Left cardiac atrium (tissue), 4 donors: ENCODE data around the gene NDC1. TPM values are rescaled to one million over a fixed set of nuclear protein-coding genes. Genes with fewer than 3 reads are reported as not detected.
"Not testable (repeated sequence)": the region's sequence is repeated elsewhere in the genome, so short reads cannot be mapped to it uniquely, and the experiment has no call there.

Experiments used
- ATAC-seq, 2 donors: fragments of 200-7000 bp; cut with Tn5 transposase; one replicate each; pipeline ENCODE4 v1.9.1; 2020; ENCODE audit warnings: mild to moderate bottlenecking in 2 of 2, moderate library complexity in 2 of 2
- DNase-seq: peaks from one replicate; pipeline ENCODE4 v3.0.0-alpha.2; 2020
- intact Hi-C, 2 donors: fragments of 100-400 bp; cut with DNase I; formaldehyde crosslinking; loops; one replicate each; pipeline versions ENCODE4 v1.14.1 to v1.15.1; 2022 to 2023
- total RNA-seq, 2 donors: library from RNA; stranded (reverse); fragmentation: NEBNext Ultra II Directional; extraction: Animal tissue kit (Norgen Biotek cat#: 25700); gene quantifications; one replicate each; pipeline ENCODE4 v1.2.1, GENCODE V29; 2021
- donor health status: DM: no; HTN: yes; CAD: no.
- donor health status: DM: no; HTN: yes; CAD: no; lungs with severe emphysema.
- donor health status: DM: yes; HTN: yes; CAD: no.
- donor health status: Dilated cardiomyopathy.

NDC1 gene
- total RNA-seq, 2 donors from 2014 or later = 8.1 to 8.5 TPM

- intact Hi-C loops = no loop called here
- DNase-seq = no peak
- ATAC-seq = no peak
Observed at GRCh38 chr1:53835491-53835890, 2.6 kb downstream of the NDC1 start.

GRCh38 chr1:53834776-53835175 is 3.3 kb downstream of the NDC1 start:
- intact Hi-C loops = no loop called here

GRCh38 chr1:53833393-53833792 is 4.7 kb downstream of the NDC1 start:
- no peak for ATAC-seq
- DNase-seq = no peak
- intact Hi-C loops = no loop called here

More at GRCh38 chr1:53834776-53835175, 3.3 kb downstream of the NDC1 start:
- no peak for ATAC-seq
- DNase-seq = no peak

DNA sequence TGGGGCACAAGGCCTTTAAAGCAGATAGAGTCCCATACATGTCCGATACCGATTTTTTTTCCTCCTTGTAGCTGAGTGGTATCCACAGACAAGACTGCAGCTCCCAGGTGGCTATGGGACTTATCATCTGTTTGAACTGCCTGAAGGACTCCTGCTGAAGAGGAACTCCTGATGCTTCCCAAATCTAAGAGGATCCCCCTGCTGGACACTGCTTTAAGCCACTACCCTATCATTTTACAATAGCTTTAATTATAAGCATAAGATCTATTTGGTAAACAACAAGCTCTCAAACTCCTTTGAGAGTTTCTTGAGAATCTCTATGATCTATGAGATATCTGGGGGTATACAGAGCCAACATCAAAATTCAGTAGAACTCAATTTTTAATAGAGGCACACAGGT is 11.7 kb downstream of the NDC1 start:
- ATAC-seq (no peak), DNase-seq (no peak)
- intact Hi-C loops = no loop called here

DNA sequence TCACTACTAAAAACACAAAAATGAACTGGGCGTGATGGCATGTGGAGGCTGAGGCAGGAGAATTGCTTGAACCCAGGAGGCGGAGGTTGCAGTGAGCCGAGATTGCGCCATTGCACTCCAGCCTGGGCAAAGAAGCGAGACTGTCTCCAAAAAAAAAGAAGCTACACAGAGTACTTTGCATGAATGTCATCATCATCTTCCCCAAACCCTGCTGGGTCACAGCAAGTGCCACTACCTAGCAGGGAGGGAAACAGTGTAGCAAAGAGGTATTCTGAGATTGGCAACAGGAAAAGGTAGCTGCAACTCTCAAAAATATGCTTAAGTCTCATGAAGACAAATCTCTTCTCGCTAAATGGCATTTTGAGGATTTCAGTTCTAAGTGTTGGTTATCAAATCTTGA is 12.8 kb downstream of the NDC1 start:
- DNase-seq (no peak), ATAC-seq (no peak)
- intact Hi-C loops = no loop called here

DNA sequence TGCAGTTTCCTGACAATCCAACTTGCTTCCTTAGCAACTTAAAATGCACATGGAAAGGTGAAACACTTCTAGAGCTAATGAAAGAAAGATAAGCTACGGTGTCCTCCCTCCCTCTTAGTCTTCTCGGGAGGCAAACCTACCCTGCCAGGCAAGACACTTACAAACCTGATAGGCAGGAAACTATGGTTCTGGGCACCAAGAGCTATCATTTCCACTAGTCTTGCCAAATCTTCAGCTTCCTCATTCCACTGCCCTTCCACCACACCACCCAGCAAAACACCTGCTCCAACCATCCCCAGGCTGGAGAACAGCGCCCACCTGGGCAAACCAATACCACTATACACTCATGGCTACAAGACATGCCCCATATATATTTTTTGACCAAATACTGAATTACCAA is 15.2 kb downstream of the NDC1 start:
- ATAC-seq (no peak), DNase-seq (no peak)
- intact Hi-C loops = no loop called here

DNA sequence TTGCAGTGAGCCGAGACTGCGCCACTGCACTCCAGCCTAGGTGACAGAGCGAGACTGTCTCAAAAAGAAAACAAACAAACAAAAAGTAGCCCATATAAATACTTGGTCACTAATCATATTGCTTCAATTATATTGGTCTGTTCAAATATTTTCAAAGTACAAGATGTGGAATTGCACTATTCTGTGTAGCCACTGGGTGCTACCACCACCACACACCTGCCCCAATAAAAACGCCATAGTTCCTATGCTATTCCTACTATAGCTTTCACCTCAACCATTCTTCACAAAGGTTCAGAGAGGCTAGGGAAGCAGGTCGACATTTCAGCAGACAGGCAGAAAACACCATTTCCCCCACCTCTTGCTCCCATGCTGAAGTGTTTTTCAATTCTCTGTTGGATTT is 16.7 kb downstream of the NDC1 start:
- DNase-seq (no peak), ATAC-seq (no peak)
- intact Hi-C loops = no loop called here

GRCh38 chr1:53819387-53819786 is 18.7 kb downstream of the NDC1 start:
- ATAC-seq (no peak), DNase-seq (no peak)
- intact Hi-C loops = no loop called here

DNA sequence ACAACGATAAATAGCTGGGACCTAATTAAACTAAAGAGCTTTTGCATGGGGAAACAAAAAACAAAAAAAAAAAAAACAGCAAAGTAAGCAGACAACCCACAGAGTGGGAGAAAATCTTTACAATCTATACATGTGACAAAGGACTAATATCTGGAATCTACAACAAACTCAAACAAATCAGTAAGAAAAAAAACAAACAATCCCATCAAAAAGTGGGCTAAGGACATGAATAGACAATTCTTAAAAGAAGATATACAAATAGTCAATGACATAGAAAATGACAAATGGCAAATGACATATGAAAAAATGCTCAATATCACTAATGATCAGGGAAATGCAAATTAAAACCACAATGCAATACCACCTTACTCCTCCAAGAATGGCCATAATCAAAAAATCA is 21.5 kb downstream of the NDC1 start:
- DNase-seq, intact Hi-C loops, ATAC-seq: not testable (repeated sequence)

GRCh38 chr1:53815484-53815883 is 22.6 kb downstream of the NDC1 start:
- intact Hi-C loops, DNase-seq, ATAC-seq: not testable (repeated sequence)

DNA sequence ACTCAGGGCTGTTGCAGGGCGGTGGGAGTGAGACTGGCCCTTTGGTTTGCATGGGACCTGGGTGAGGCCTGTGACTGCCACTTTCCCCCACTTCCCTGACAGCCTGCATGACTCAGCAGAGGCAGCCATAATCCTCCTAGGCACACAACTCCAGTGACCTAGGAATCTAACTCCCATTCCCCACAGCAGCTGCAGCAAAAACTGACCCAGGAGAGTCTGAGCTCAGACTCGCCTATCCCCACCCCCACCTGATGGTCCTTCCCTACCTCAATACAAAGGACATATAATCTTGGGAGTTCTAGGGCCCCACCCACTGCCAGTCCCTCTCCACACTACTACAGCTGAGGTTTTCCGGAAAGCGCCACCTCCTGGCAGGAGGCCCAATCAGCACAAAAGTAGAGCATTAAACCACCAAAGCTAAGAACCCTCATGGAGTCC is 26.7 kb downstream of the NDC1 start:
- intact Hi-C loops = no loop called here
- no peak for ATAC-seq
- DNase-seq = no peak

GRCh38 chr1:53810497-53810896 is 27.6 kb downstream of the NDC1 start:
- intact Hi-C loops = no loop called here
- ATAC-seq = no peak
- no peak for DNase-seq

DNA sequence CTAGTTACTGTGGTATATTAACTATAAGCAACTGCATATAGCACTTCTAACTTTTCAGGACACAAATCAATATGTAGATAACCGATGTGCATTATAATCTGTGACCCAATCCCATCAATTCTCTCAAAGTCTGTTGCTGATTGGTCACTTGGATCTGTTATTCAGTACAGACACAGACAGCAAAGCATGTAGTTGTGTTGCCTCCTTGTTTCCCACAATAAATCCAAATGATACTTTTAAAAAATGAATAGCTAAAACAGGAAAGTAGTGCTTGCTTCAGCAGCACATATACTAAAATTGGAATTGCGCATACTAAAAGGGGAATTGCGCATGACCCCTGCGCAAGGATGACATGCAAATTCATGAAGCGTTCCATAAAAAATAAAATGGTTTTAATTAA is 28.1 kb downstream of the NDC1 start:
- no peak for ATAC-seq
- intact Hi-C loops = no loop called here
- DNase-seq = no peak

- ATAC-seq (no peak), DNase-seq (no peak)
- intact Hi-C loops = no loop called here
Observed at GRCh38 chr1:53807916-53808315, 30.2 kb downstream of the NDC1 start.

DNA sequence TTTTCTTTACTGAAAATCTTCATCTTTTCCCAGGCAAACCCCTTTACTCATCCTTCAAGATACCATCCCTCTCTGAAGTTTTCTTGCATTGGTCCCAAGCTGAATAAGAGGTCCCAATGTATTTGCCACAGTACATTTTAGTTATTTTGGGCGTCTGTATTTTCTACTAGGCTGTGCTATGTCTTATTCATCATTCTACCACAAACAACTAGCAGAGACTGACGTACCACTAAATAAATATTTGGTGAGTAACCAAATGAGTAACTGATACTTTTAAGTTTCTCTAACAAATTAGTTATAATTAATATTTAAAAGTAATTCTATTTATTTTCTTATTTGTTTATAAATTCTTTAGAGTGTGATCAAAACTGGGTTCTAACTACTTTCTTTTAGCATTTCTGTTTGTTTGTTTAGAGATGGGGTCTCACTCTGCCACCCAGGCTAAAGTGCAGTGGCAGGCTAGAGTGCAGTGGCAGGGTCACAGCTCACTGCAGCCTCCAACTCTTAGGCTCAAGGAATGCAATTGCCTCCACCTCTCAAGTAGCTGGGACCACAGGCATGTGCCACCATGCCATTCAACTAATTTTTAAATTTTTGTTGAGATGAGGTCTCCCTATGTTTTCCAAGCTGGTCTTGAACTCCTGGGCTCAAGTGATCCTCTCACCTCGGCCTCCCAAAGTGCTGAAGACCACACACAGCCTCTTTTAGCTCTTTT is 33.1 kb downstream of the NDC1 start:
- no peak for DNase-seq
- intact Hi-C loops = no loop called here
- no peak for ATAC-seq

DNA sequence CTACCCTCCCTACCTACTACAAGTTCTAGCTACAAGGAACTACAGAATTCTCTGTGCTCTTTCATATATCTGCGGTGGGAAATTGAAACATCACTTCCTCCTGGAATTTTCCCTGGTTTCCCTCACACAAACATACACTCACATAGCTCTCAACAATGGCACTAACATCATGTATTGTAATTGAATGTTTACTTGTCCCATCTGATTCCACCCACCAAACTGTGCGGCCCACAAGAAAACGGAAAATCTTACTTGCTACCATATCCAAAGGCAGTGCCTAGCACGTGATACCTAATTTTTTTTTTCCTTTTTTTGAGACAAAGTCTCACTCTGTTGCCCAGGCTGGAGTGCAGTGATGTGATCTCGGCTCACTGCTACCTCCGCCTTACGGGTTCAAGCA is 33.9 kb downstream of the NDC1 start:
- DNase-seq (no peak), ATAC-seq (no peak)
- intact Hi-C loops = no loop called here

DNA sequence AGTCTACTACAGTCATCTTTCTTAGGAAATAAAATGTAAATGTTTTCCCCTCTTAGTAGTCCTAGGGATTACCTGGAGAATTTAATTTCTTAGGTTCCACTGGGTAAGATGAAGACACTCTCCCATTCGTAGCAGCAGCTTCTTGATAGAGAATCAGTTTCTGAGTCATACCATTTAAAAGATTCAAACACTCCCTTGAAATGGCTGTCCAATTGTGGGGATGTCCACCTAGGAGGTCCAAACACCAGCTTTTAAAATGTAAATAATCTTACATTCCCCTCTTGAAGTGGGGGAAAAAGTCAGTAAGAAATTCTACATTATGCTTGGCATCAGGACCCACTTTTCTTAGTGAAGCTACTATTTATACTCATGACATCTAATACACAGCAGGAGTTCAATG is 37.5 kb downstream of the NDC1 start:
- DNase-seq = no peak
- intact Hi-C loops = no loop called here
- no peak for ATAC-seq

DNA sequence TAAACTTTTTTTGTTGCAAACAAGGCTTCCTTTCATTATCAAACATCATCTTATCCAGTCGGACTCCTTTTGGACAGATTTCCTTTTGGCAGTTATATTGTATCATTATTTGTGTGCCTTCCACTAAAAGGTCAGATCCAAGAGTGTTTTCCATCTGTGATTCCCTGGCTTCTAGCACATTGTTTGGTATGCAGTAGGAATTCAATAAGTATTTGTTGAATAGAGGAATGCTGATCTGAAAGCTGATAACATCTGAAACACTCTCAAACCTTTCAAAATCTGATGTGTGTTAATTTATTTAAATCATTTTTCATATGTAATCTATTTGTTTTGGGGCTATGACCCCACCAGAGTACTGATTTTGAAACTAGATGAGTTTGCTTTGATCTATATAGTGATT is 39.0 kb downstream of the NDC1 start:
- DNase-seq (no peak), ATAC-seq (no peak)
- intact Hi-C loops = no loop called here

- no peak for ATAC-seq
- no peak for DNase-seq
- intact Hi-C loops = no loop called here
Observed at GRCh38 chr1:53792806-53793205, 45.3 kb downstream of the NDC1 start.

DNA sequence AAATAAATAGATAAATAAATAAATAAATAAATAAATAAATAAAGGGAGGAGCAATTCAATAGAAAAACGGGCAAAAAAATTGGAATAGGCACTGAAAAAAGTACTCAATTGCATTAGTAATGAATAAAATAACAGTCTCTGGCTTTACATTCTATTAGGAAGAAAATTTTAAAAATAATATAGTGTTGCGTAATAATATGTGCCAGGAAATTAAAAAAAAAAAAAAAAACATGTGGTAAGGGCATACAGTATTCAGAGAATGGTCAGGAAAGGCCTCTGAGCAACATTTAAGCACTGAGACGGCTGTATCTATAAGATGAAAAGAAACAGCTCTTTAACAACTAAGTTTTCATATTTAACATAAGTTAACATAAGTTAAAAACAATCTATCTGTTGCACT is 50.4 kb downstream of the NDC1 start:
- ATAC-seq = no peak
- no peak for DNase-seq
- intact Hi-C loops = no loop called here

DNA sequence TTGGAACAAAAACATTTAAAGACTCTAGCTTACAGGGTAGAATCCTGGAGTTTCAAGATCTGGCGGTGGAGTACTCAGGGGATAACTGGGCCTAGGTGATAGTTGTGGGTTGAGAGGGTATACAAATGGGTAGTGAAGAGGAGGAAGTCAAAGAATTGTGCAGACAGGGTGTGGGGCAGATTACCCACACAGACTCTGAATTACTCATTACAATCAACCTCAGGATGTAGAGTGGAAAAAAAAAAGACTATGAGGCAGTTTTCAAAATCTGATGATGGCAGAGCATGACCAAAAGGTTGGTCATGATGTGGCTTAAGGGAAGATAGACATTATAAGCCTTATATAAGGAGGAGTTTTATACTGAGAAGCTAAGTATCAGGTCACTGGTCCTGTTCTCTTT is 55.0 kb downstream of the NDC1 start:
- no peak for ATAC-seq
- intact Hi-C loops = no loop called here
- no peak for DNase-seq

DNA sequence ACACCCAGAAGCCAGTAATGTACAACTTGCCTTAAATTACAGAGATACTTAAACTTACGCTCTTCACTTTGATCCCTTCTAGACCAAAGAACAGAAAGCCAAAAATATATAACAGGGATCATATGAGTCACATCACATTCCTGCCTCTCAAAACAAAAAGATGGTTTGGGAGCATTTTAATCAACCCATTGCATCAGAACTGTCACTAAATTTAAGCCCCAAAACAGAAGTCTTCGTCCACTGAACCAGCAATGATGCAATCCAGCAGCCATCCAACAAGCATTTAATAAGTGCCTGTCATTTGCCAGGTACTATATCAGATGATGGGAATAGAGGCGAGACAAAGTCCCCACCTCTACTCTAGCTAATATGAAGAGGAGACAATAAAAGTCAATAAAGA is 56.4 kb downstream of the NDC1 start:
- intact Hi-C loops = no loop called here
- ATAC-seq (no peak), DNase-seq (no peak)
